Activated CD4-positive, alpha-beta T cell treated with anti-CD3 and anti-CD28 coated beads, Interleukin-2, amount 50 U/mL, for 1 hour (primary cell): ENCODE results near the gene VDAC1.
"Not testable (repeated sequence)": the region's sequence is repeated elsewhere in the genome, so short reads cannot be mapped to it uniquely, and the experiment has no call there.

Experiments
- DNase-seq: peaks from one replicate; pipeline ENCODE4 v3.0.0-alpha.2; 2020

The VDAC1 gene

GRCh38 chr5:133994297-133994989 lies 10.3 kb downstream of the VDAC1 start:
- DNase-seq = no peak

GRCh38 chr5:133993185-133993936 lies 11.4 kb downstream of the VDAC1 start:
- DNase-seq = no peak

- no peak for DNase-seq
Measured at GRCh38 chr5:133992429-133993155, 12.2 kb downstream of the VDAC1 start.

- no peak for DNase-seq
Measured at GRCh38 chr5:133991171-133991910, 13.4 kb downstream of the VDAC1 start.

- DNase-seq = no peak
Measured at GRCh38 chr5:133990396-133990795, 14.4 kb downstream of the VDAC1 start.

- no peak for DNase-seq
Measured at GRCh38 chr5:133985540-133986180, 19.1 kb downstream of the VDAC1 start.

- no peak for DNase-seq
Measured at GRCh38 chr5:133983674-133984073, 21.1 kb downstream of the VDAC1 start.

- no peak for DNase-seq
Measured at GRCh38 chr5:133981714-133982113, 23.1 kb downstream of the VDAC1 start.

GRCh38 chr5:133980652-133981051 lies 24.1 kb downstream of the VDAC1 start:
- DNase-seq = no peak

GRCh38 chr5:133978943-133979342 lies 25.8 kb downstream of the VDAC1 start:
- no peak for DNase-seq

GRCh38 chr5:133977858-133978257 lies 26.9 kb downstream of the VDAC1 start:
- DNase-seq = no peak

- DNase-seq = no peak
Measured at GRCh38 chr5:133977161-133977787, 27.5 kb downstream of the VDAC1 start.

- DNase-seq = not testable (repeated sequence)
Measured at GRCh38 chr5:133975546-133975945, 29.2 kb downstream of the VDAC1 start.

GRCh38 chr5:133974142-133974541 lies 30.6 kb downstream of the VDAC1 start:
- no peak for DNase-seq

GRCh38 chr5:133970325-133970909 lies 34.4 kb downstream of the VDAC1 start:
- no peak for DNase-seq

- DNase-seq = no peak
Measured at GRCh38 chr5:133969654-133970324, 35.0 kb downstream of the VDAC1 start.

GRCh38 chr5:133968204-133968980 lies 36.4 kb downstream of the VDAC1 start, which contains the start of gene C5orf15:
C5orf15 (minus strand) TSS chr5:133968625; CDS start chr5:133968584, 41 bp downstream.
- peak; percentile 89 for DNase-seq

- no peak for DNase-seq
Measured at GRCh38 chr5:133967698-133968203, 37.0 kb downstream of the VDAC1 start.

GRCh38 chr5:133967124-133967523 lies 37.7 kb downstream of the VDAC1 start:
- DNase-seq = no peak

GRCh38 chr5:133966090-133966489 lies 38.7 kb downstream of the VDAC1 start:
- DNase-seq = no peak
